CD4-positive, alpha-beta T cell (primary cell): ENCODE data around the gene TP63. TPM values are rescaled to one million over a fixed set of nuclear protein-coding genes. Genes with fewer than 3 reads are reported as not detected.
"Not testable (repeated sequence)": the region's sequence is repeated elsewhere in the genome, so short reads cannot be mapped to it uniquely, and the experiment has no call there.

Experiments
- ATAC-seq: fragments of 200-7000 bp; cut with Tn5 transposase; one replicate; pipeline ENCODE4 v1.10.0; 2022; ENCODE audit warnings: mild to moderate bottlenecking; ENCODE audit not compliant: poor library complexity
- CTCF ChIA-PET: fragments of 350-600 bp; sonication (Branson Sonifier 250); formaldehyde crosslinking; loops from one replicate; lab custom pipeline; 2021; ENCODE audit warnings: antibody characterized with exemption, inconsistent platforms; lab: Charles Lee
- POLR2A ChIA-PET: fragments of 350-600 bp; sonication (Branson Sonifier 250); formaldehyde crosslinking; loops from one replicate; lab custom pipeline; 2021; ENCODE audit warnings: antibody characterized with exemption, inconsistent platforms; lab: Charles Lee
- DNase-seq, 14 experiments: peaks; one replicate each; pipeline ENCODE4 v3.0.0-alpha.2; 2013 to 2020; ENCODE audit warnings: mixed read lengths in 2 of 14
- H3K27ac ChIP-seq, 2 donors: one replicate each; pipeline versions ENCODE4 v1.5.1 to v1.7.0; 2013; ENCODE audit warnings: low read length in 2 of 2, low read depth in 1 of 2, mild to moderate bottlenecking in 1 of 2
- H3K27me3 ChIP-seq, 2 experiments: 1 replicate in 1 of 2; 2 replicates in 1 of 2; pipeline versions ENCODE4 v1.6.1 to v1.7.0; 2013; ENCODE audit warnings: low read length in 2 of 2, control low read depth in 1 of 2, mild to moderate bottlenecking in 1 of 2, moderate library complexity in 1 of 2; ENCODE audit not compliant: insufficient read depth in 2 of 2, control insufficient read depth in 1 of 2
- H3K36me3 ChIP-seq: one replicate; pipeline ENCODE4 v1.6.1; 2013; ENCODE audit warnings: low read length, control low read depth; ENCODE audit not compliant: insufficient read depth
- H3K4me1 ChIP-seq: one replicate; pipeline ENCODE4 v1.6.1; 2013; ENCODE audit warnings: low read length, control low read depth; ENCODE audit not compliant: insufficient read depth
- H3K4me3 ChIP-seq: one replicate; pipeline ENCODE4 v1.5.1; 2013; ENCODE audit warnings: mild to moderate bottlenecking, low read length, moderate library complexity
- H3K9me3 ChIP-seq, 2 experiments: 1 replicate in 1 of 2; 2 replicates in 1 of 2; pipeline versions ENCODE4 v1.6.1 to v1.7.0; 2013; ENCODE audit warnings: low read length in 2 of 2, mild to moderate bottlenecking in 2 of 2, control low read depth in 1 of 2, moderate library complexity in 1 of 2; ENCODE audit not compliant: control insufficient read depth in 1 of 2, insufficient read depth in 1 of 2
- H3K27ac Mint-ChIP-seq: one replicate; pipeline ENCODE4 v1.8.0; 2020; ENCODE audit warnings: mixed read lengths
- H3K27me3 Mint-ChIP-seq: one replicate; pipeline ENCODE4 v1.8.0; 2021; ENCODE audit warnings: mixed read lengths
- H3K36me3 Mint-ChIP-seq: one replicate; pipeline ENCODE4 v1.8.0; 2021; ENCODE audit warnings: low read depth, mixed read lengths
- H3K4me1 Mint-ChIP-seq: one replicate; pipeline ENCODE4 v1.8.0; 2021; ENCODE audit warnings: low read depth, mixed read lengths
- H3K4me3 Mint-ChIP-seq: one replicate; pipeline ENCODE4 v1.8.0; 2020; ENCODE audit warnings: mild to moderate bottlenecking, mixed read lengths
- H3K9me3 Mint-ChIP-seq: one replicate; pipeline ENCODE4 v1.8.0; 2020; ENCODE audit warnings: mixed read lengths
- intact Hi-C, 2 experiments: fragments of 100-400 bp; cut with DNase I in 1 of 2; cut with micrococcal nuclease in 1 of 2; formaldehyde crosslinking; loops; one replicate each; pipeline versions ENCODE4 v1.15.1 to v1.9.0; 2023 to 2025; cut with DNase I, micrococcal nuclease
- total RNA-seq, 174 experiments: library from RNA in 2 of 174; stranded (reverse) in 2 of 174; gene quantifications; one replicate each; pipeline ENCODE4 v1.2.3 and lab custom pipeline; 2021 to 2026
- TF ChIP-seq, protein P1 (sequence below): fragments of 200-600 bp; IDR thresholded peaks from one replicate; pipeline ENCODE4 v1.8.0; 2022; ENCODE audit warnings: antibody characterized with exemption, mild to moderate bottlenecking

TP63 gene
- total RNA-seq, 2 experiments from 2014 or later, result 0.31 TPM; not detected in 1

DNA sequence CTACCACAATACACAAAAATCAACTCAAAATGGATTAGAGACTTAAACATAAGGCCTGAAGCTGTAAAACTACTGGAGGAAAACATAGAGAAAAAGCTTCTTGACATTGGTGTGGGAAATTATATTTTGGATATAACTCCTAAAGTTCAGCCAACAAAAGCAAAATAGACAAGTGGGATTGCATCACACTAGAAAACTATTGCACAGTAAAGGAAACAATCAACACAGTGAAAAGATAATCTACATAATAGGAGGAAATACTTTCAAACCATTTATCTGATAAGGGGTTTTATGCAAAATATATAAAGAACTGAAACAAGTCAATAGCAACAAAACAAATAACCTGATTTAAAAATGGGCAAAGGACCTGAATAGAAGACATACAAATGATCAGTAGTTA lies 37.6 kb upstream of the TP63 start:
- Mint-ChIP-seq H3K27ac (no peak overlapping the region), H3K36me3 (no peaks in the 10 kb centered on the region), H3K4me1 (peaks cover 2% of the 10 kb centered on the region), H3K4me3 (no peak overlapping the region), H3K27me3 (no peaks in the 10 kb centered on the region), H3K9me3 (peaks cover 9% of the 10 kb centered on the region)
- Histone ChIP-seq H3K4me1 (no peaks in the 10 kb centered on the region), H3K36me3 (no peaks in the 10 kb centered on the region), H3K9me3 (peaks cover 0 to 11% of the 10 kb centered on the region in 2 experiments), H3K4me3 (no peak overlapping the region), H3K27me3 (no peaks in the 10 kb centered on the region), H3K27ac (no peak overlapping the region)
- no peak for ATAC-seq
- ChIA-PET CTCF (no interaction called here), POLR2A (interaction anchor here (0.7 kb wide), 1 partner anchor 244 kb away, joined by 4 read pairs; no protein-coding TSS in a partner anchor)
- DNase-seq, result no peak
- TF ChIP-seq, protein P1, sequence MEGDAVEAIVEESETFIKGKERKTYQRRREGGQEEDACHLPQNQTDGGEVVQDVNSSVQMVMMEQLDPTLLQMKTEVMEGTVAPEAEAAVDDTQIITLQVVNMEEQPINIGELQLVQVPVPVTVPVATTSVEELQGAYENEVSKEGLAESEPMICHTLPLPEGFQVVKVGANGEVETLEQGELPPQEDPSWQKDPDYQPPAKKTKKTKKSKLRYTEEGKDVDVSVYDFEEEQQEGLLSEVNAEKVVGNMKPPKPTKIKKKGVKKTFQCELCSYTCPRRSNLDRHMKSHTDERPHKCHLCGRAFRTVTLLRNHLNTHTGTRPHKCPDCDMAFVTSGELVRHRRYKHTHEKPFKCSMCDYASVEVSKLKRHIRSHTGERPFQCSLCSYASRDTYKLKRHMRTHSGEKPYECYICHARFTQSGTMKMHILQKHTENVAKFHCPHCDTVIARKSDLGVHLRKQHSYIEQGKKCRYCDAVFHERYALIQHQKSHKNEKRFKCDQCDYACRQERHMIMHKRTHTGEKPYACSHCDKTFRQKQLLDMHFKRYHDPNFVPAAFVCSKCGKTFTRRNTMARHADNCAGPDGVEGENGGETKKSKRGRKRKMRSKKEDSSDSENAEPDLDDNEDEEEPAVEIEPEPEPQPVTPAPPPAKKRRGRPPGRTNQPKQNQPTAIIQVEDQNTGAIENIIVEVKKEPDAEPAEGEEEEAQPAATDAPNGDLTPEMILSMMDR, result no peak
- intact Hi-C loops, result no loop called here

DNA sequence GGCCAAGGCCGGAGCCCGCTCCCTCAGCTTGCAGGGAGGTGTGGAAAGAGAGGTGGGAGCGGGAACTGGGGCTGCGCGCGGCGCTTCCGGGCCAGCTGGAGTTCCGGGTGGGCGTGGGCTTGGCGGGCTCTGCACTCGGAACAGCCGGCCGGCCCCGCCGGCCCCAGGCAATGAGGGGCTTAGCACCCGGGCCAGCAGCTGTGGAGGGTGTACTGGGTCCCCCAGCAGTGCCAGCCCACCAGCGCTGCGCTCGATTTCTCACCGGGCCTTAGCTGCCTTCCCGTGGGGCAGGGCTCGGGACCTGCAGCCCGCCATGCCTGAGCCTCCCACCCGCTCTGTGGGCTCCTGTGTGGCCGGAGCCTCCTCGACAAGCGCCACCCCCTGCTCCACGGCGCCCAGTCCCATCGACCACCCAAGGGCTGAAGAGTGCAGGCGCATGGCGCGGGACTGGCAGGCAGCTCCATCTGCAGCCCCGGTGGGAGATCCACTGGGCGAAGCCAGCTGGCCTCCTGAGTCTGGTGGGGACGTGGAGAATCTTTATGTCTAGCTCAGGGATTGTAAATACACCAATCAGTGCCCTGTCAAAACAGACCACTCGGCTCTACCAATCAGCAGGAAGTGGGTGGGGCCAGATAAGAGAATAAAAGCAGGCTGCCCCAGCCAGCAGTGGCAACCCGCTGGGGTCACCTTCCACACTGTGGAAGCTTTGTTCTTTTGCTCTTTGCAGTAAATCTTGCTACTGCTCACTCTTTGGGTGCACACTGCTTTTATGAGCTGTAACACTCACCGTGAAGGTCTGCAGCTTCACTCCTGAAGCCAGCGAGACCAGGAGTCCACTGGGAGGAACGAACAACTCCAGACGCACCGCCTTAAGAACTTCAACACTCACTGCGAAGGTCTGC lies 34.9 kb upstream of the TP63 start:
- H3K27ac Mint-ChIP-seq, POLR2A ChIA-PET, H3K36me3 Mint-ChIP-seq, ATAC-seq, H3K9me3 Mint-ChIP-seq, CTCF ChIA-PET, H3K4me3 Mint-ChIP-seq, H3K27me3 ChIP-seq, H3K9me3 ChIP-seq, H3K27ac ChIP-seq, DNase-seq, H3K4me3 ChIP-seq, H3K27me3 Mint-ChIP-seq, H3K4me1 ChIP-seq, intact Hi-C loops, H3K36me3 ChIP-seq, H3K4me1 Mint-ChIP-seq: not testable (repeated sequence)

DNA sequence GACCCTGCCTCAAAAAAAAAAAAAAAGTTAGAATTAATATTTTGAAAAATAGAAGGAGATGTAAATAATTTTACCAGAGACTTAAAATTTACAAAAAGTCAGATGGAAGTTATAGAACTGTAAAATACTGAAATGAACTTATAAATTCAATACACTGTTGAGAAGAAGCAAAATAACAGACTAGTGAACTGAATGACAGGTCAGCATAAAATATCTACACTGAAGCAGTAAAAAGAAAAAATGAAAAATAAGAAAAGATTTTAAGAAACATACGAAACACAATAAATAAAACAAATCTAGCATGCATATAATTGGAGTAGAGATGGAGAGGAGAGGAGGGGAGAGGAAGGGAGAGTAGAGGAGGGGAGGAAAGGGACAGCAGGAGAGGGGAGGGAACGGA lies 33.3 kb upstream of the TP63 start:
- Histone ChIP-seq H3K4me1 (no peaks in the 10 kb centered on the region), H3K4me3 (no peak overlapping the region), H3K27ac (no peak overlapping the region), H3K9me3 (peaks cover 0 to 8% of the 10 kb centered on the region in 2 experiments), H3K27me3 (no peaks in the 10 kb centered on the region), H3K36me3 (no peaks in the 10 kb centered on the region)
- Mint-ChIP-seq H3K4me3 (no peak overlapping the region), H3K4me1 (peaks cover 9% of the 10 kb centered on the region), H3K9me3 (no peaks in the 10 kb centered on the region), H3K36me3 (no peaks in the 10 kb centered on the region), H3K27ac (no peak overlapping the region), H3K27me3 (no peaks in the 10 kb centered on the region)
- ChIA-PET CTCF (no interaction called here), POLR2A (no interaction called here)
- TF ChIP-seq, protein P1, result no peak
- intact Hi-C loops, result no loop called here
- DNase-seq (no peak), ATAC-seq (no peak)
